ENCODE measurements around the gene LGALS4.

GRCh38 chr19:38808741-38809140, 4.0 kb downstream of the LGALS4 start:
- TF ChIP-seq POLR2AphosphoS5 (IDR thresholded peaks at IDR 0.05; ENCODE audit: low read depth) (no peak), CTCF (conservative IDR thresholded peaks at IDR 0.05; ENCODE audit: low read depth in 2 of 2) (no peak), EZH2 (IDR thresholded peaks at IDR 0.05; ENCODE audit: low read depth, unreplicated experiment) (no peak), ETS1 (IDR thresholded peaks at IDR 0.05) (no peak), CREB1 (CRISPR knock-in tag; IDR thresholded peaks at IDR 0.05; ENCODE audit: low read depth) (no peak), REST (IDR thresholded peaks at IDR 0.05; ENCODE audit: unreplicated experiment) (no peak), ZNF114 (CRISPR knock-in tag; IDR thresholded peaks at IDR 0.05) (no peak), EZH2phosphoT487 (IDR thresholded peaks at IDR 0.05; ENCODE audit: unreplicated experiment) (no peak), JUNB (IDR thresholded peaks at IDR 0.05; ENCODE audit: unreplicated experiment) (no peak), STAT1 (IDR thresholded peaks at IDR 0.05; ENCODE audit: unreplicated experiment) (no peak), NANOG (IDR thresholded peaks at IDR 0.05; ENCODE audit: borderline replicate concordance) (no peak), ZNF462 (CRISPR knock-in tag; IDR thresholded peaks at IDR 0.05) (no peak)

Measured in GM23338 (cell line).